Prostate gland (tissue), 2 donors: Measurements from ENCODE around the gene AKT3.

Source experiments
- POLR2A ChIP-seq: fragments of 450-650 bp; IDR thresholded peaks from one replicate; pipeline ENCODE4 v1.6.1; 2016; ENCODE audit warnings: antibody characterized with exemption, mild to moderate bottlenecking
- POLR2AphosphoS5 ChIP-seq: sonication (generic); formaldehyde crosslinking; IDR thresholded peaks from one replicate; pipeline ENCODE4 v1.6.1; 2017; ENCODE audit warnings: antibody characterized with exemption
- TF ChIP-seq, protein P1 (sequence below), 4 experiments: fragments of 200-600 bp in 2 of 4; fragments of 450-650 bp in 2 of 4; sonication (generic) in 2 of 4; IDR thresholded peaks; 1 replicate in 3 of 4; 2 replicates in 1 of 4; pipeline ENCODE4 v1.5.1; 2016 to 2019; ENCODE audit warnings: antibody characterized with exemption in 4 of 4, mild to moderate bottlenecking in 2 of 4, moderate library complexity in 2 of 4

DNA sequence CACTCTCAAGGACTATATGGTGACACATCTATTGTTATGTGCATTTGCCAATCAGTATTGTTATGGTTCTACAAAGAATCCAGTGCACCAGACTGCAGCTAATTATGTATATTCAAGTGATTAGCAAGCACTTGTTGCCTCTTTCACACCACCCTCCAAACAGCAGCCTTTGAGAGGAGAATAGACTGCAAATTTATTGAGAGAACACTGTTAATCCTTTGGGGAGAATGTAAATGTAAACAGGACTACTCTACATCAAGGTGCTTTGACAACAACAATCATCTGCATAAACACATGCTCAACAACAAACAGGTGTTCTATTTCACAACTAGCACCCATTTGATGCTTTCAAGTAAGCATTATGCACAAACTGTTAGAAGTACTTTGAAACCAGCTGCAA, 117.4 kb downstream of the AKT3 start:
- TF ChIP-seq, protein P1, sequence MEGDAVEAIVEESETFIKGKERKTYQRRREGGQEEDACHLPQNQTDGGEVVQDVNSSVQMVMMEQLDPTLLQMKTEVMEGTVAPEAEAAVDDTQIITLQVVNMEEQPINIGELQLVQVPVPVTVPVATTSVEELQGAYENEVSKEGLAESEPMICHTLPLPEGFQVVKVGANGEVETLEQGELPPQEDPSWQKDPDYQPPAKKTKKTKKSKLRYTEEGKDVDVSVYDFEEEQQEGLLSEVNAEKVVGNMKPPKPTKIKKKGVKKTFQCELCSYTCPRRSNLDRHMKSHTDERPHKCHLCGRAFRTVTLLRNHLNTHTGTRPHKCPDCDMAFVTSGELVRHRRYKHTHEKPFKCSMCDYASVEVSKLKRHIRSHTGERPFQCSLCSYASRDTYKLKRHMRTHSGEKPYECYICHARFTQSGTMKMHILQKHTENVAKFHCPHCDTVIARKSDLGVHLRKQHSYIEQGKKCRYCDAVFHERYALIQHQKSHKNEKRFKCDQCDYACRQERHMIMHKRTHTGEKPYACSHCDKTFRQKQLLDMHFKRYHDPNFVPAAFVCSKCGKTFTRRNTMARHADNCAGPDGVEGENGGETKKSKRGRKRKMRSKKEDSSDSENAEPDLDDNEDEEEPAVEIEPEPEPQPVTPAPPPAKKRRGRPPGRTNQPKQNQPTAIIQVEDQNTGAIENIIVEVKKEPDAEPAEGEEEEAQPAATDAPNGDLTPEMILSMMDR (IDR thresholded peaks at IDR 0.05): no peak
- TF ChIP-seq POLR2A (no peak), POLR2AphosphoS5 (no peak)
